Right atrium auricular region (tissue), 2 donors: ENCODE measurements around the gene SLMAP. TPM values are rescaled to one million over a fixed set of nuclear protein-coding genes. Genes with fewer than 3 reads are reported as not detected.

Experiments
- DNase-seq: peaks from one replicate; pipeline ENCODE4 v3.0.0-alpha.2; 2019; ENCODE audit warnings: low spot score
- H3K27ac ChIP-seq, 2 donors: fragments of 200-600 bp; sonication (generic); 1 replicate in 1 of 2; 2 replicates in 1 of 2; pipeline ENCODE4 v1.5.1; 2016 to 2019
- H3K27me3 ChIP-seq, 2 donors: fragments of 200-600 bp; sonication (generic); one replicate each; pipeline versions ENCODE4 v1.5.1 to v1.6.0; 2017 to 2019
- H3K36me3 ChIP-seq: fragments of 200-600 bp; sonication (generic); one replicate; pipeline ENCODE4 v1.5.1; 2016
- H3K4me1 ChIP-seq, 2 donors: fragments of 200-600 bp; sonication (generic); one replicate each; pipeline versions ENCODE4 v1.5.1 to v1.6.0; 2017 to 2019
- H3K4me3 ChIP-seq, 2 donors: fragments of 200-600 bp; sonication (generic); 1 replicate in 1 of 2; 2 replicates in 1 of 2; pipeline ENCODE4 v1.5.1; 2017 to 2019; ENCODE audit warnings: mild to moderate bottlenecking in 1 of 2, moderate library complexity in 1 of 2
- H3K9me3 ChIP-seq, 2 donors: fragments of 200-600 bp; sonication (generic); one replicate each; pipeline ENCODE4 v1.5.1; 2019
- total RNA-seq, 2 donors: library from RNA; depleted of rRNA; stranded (reverse); fragments of >200 nt; gene quantifications; one replicate each; pipeline ENCODE4 v1.1.0, GENCODE V29; 2016
- TF ChIP-seq, protein P1 (sequence below), 2 donors: fragments of 200-600 bp; sonication (generic); IDR thresholded peaks; one replicate each; pipeline ENCODE4 v1.5.1; 2019; ENCODE audit warnings: antibody characterized with exemption in 2 of 2

SLMAP gene
- total RNA-seq, 2 donors from 2014 or later = 220 to 256 TPM

DNA sequence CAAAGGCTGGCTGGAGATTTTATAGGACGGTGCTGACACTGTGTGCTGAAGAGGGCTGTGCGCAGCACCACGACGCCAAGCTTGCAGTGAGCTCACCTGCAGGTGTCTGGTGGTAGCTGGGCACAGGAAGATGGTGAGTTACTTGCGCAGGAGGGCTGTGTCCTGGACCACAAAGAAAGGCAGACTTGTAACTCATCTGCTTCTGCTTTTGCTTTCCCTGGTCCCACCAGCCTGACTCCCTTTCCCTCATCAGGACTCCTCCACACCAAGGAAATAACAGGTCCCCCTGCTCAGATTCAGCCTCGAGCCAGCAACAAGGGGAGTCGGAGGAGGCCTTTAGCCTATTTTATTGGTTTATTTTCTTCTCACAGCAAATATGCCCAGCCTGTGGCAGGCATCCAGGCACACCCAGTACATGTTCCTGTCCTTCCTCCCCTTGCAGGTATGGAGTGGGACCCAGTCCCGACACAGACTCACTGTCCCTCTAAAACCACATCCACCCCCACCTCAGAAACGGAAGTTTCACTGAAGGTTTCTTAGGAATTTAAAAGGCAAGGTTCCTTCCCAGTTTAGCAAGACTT lies 216.5 kb downstream of the SLMAP start:
- H3K27ac ChIP-seq = peak overlapping the region in 1 of 2 donors; percentile 43
- TF ChIP-seq, protein P1, sequence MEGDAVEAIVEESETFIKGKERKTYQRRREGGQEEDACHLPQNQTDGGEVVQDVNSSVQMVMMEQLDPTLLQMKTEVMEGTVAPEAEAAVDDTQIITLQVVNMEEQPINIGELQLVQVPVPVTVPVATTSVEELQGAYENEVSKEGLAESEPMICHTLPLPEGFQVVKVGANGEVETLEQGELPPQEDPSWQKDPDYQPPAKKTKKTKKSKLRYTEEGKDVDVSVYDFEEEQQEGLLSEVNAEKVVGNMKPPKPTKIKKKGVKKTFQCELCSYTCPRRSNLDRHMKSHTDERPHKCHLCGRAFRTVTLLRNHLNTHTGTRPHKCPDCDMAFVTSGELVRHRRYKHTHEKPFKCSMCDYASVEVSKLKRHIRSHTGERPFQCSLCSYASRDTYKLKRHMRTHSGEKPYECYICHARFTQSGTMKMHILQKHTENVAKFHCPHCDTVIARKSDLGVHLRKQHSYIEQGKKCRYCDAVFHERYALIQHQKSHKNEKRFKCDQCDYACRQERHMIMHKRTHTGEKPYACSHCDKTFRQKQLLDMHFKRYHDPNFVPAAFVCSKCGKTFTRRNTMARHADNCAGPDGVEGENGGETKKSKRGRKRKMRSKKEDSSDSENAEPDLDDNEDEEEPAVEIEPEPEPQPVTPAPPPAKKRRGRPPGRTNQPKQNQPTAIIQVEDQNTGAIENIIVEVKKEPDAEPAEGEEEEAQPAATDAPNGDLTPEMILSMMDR (IDR thresholded peaks at IDR 0.05) = no peak
- peaks cover 0 to 14% of the 10 kb centered on the region in 2 donors for H3K4me1 ChIP-seq
- H3K36me3 ChIP-seq = no peaks in the 10 kb centered on the region
- H3K27me3 ChIP-seq = no peaks in the 10 kb centered on the region
- H3K9me3 ChIP-seq = no peaks in the 10 kb centered on the region
- DNase-seq = no peak
- H3K4me3 ChIP-seq = no peak overlapping the region

DNA sequence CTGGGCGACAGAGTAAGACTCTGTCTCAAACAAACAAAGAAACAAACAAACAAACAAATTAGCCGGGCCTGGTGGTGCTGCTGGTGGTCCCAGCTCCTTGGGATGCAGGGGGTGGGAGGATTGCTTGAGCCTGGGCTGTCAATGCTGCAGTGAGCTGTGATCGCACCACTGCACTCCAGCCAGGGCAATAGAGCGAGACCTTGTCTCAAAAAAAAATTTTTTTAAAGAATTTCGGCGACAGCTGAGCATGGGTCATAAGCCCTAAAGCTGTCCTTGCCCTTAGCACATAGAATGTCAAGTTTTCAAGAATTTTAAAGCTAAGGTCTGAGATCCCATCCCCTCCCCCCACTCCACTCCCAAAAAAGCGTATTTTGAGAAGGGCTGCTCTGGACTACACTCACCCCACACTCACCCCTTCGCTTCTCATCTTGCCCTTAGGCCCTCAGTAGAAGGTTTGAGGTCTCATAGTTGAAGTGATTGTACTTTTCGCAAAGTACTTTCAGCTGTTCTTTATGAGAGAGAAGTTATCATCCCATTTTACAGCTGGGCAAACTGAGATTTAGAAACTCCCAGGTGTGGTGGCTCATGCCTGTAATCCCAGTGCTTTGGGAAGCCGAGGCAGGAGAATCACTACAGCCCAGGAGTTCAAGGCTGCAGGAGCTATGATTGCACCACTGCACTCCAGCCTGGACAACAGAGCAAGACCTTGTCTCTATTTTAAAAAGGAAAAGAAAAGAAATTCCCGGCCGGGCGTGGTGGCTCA lies 217.8 kb downstream of the SLMAP start:
- no peak overlapping the region for H3K27ac ChIP-seq
- H3K4me1 ChIP-seq = peaks cover 0 to 14% of the 10 kb centered on the region in 2 donors
- no peak for DNase-seq
- H3K4me3 ChIP-seq = no peak overlapping the region
- H3K9me3 ChIP-seq = no peaks in the 10 kb centered on the region
- TF ChIP-seq, protein P1 (IDR thresholded peaks at IDR 0.05) = no peak
- no peaks in the 10 kb centered on the region for H3K36me3 ChIP-seq
- H3K27me3 ChIP-seq = no peaks in the 10 kb centered on the region

DNA sequence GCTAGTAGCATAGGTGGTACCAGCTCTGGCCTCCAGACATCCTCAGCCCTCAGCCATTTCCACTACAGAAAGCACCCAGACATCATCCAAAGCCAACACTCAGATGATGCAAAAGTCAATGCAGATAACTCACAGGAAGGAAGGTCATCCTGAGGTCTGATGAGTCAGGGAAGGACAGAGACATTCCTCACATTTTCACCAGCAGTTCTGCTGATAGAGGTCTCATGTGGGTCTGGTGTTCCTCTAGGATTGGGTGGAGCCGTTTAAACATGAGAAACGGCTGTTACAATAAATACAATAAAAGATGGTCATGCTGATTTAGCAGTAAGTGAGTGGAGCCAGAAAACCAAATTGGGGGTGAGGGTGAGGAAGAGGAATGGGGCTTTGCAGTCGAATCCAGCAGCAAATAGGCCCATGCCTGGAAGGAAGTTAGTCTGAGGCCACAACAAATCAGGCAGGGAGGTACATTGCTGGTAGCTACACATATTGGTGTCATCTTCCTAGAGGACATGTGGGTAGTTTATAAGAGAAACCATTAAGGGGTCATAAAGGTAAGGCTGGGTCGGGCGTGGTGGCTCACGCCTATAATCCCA lies 218.8 kb downstream of the SLMAP start:
- no peak for DNase-seq
- H3K4me1 ChIP-seq = peaks cover 0 to 14% of the 10 kb centered on the region in 2 donors
- H3K27me3 ChIP-seq = no peaks in the 10 kb centered on the region
- H3K4me3 ChIP-seq = no peak overlapping the region
- TF ChIP-seq, protein P1 (IDR thresholded peaks at IDR 0.05) = no peak
- peak overlapping the region in 1 of 2 donors; percentile 32 for H3K27ac ChIP-seq
- H3K36me3 ChIP-seq = no peaks in the 10 kb centered on the region
- H3K9me3 ChIP-seq = no peaks in the 10 kb centered on the region

DNA sequence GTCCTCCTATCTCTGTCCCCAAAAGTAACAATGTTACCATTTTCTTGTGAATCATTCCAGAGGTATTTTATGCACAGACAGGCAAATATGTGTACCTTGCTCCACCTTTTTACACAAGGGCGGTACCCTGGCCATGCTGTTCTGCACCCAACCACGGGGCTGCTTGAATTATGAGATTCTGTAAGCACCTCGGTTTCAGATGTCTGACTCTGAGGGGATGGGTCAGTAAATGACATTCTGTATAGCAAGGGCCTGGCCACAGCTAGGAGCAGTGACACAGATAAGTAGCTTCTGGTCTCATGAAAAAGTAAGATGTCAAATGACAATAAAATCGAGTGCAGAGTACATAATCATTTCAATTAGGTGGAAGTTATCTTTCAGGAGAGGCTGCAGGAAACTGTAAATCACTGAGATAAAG lies 221.7 kb downstream of the SLMAP start:
- H3K27ac ChIP-seq = no peak overlapping the region
- TF ChIP-seq, protein P1 (IDR thresholded peaks at IDR 0.05) = no peak
- no peak for DNase-seq
- H3K27me3 ChIP-seq = no peaks in the 10 kb centered on the region
- peaks cover 0 to 14% of the 10 kb centered on the region in 2 donors for H3K4me1 ChIP-seq
- H3K4me3 ChIP-seq = no peak overlapping the region
- H3K36me3 ChIP-seq = no peaks in the 10 kb centered on the region
- no peaks in the 10 kb centered on the region for H3K9me3 ChIP-seq

DNA sequence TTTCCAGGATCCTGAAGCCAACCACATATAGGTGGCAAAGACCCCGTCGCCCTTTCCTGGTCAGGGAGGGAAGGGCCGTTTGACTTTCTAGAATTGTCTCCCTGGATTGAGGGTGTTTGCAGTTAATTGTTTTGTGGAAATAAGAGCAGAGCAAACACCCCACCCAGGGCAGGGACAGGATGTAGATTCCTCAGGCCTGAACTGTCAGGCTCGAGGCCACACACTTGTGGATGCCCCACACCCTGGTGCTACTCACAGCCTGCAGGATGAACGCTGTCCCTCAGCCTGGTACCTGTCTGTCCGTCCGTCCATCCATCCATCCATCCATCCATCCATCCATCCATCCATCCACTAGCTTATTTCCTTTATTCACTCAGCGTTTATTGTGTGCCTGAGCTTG lies 222.2 kb downstream of the SLMAP start:
- DNase-seq = no peak
- Histone ChIP-seq H3K4me1 (peaks cover 0 to 18% of the 10 kb centered on the region in 2 donors), H3K4me3 (no peak overlapping the region), H3K27me3 (no peaks in the 10 kb centered on the region), H3K36me3 (no peaks in the 10 kb centered on the region), H3K9me3 (no peaks in the 10 kb centered on the region), H3K27ac (no peak overlapping the region)
- TF ChIP-seq, protein P1 (IDR thresholded peaks at IDR 0.05) = no peak

Other genes with a start within 250 kb of the SLMAP start
- gene DNAH12, start 212.0 kb upstream of the SLMAP start, total RNA-seq = under 1 TPM in 1 of 2 donors, not detected in 1; 0.08 TPM
- gene PDE12, start 200.0 kb upstream of the SLMAP start, total RNA-seq = 10 to 100 TPM in 1 of 2 donors, 1 to 10 TPM in 1; 9.9 to 12.1 TPM
- 10 to 100 TPM; 92.5 to 95.7 TPM for gene ARF4, start 159.0 kb upstream of the SLMAP start, total RNA-seq
- gene DENND6A, start 63.2 kb upstream of the SLMAP start, total RNA-seq = 10 to 100 TPM; 12.7 to 13.3 TPM